Measurements from ENCODE around the gene ITGB1. TPM values are rescaled to one million over a fixed set of nuclear protein-coding genes. Genes with fewer than 3 reads are reported as not detected.

Gene ITGB1
- total RNA-seq, 1 experiment from 2014 or later, result 223 TPM

DNA sequence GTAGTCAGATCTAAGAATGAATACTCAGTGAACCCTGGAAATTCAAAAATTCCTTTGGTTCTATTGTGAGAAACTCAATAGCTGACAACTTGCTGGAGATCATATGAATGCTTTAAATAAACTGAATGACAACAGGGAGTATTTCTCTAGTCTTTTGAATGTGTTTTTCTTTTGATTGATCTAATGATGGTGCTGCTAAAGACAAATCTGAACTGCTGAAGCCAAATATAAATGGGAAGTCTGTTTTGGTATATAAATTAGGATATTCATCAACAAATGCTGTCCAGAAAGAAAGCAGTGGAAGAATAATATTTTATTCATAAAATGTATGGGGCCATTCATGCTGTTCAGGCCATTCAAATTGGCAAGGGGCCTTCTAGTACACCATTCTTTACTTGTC, 79.4 kb downstream of the ITGB1 start:
- no peak overlapping the region for H3K9ac ChIP-seq (ENCODE audit: extremely low read depth, insufficient read length, low read length)
- H3K79me2 ChIP-seq (ENCODE audit: insufficient read depth, low read length), result no peaks in the 10 kb centered on the region
- H3K4me1 ChIP-seq (ENCODE audit: insufficient read depth, low read length), result 0 out of 2 replicates have a peak, but pooled peaks cover 2% of the 10 kb centered on the region
- no peak overlapping the region for H3K18ac ChIP-seq (ENCODE audit: insufficient read length, low read depth, low read length)
- no peak overlapping the region for H2AK5ac ChIP-seq (ENCODE audit: insufficient read length, low read length)
- no peak overlapping the region for H3K56ac ChIP-seq (ENCODE audit: insufficient read length, low read depth, low read length)
- Mint-ChIP-seq H3K9me3 (no peaks in the 10 kb centered on the region), H3K27ac (no peak overlapping the region; a peak in 1 of 7 replicates), H3K36me3 (ENCODE audit: insufficient read depth in 1 of 3, low read depth in 3 of 3) (no peaks in the 10 kb centered on the region), H3K27me3 (ENCODE audit: low read depth) (peaks cover 18% of the 10 kb centered on the region), H3K4me1 (peaks cover 7 to 9% of the 10 kb centered on the region in 2 experiments), H3K4me3 (no peak overlapping the region)
- H3K23me2 ChIP-seq (ENCODE audit: insufficient read length, low read depth, low read length, poor library complexity, severe bottlenecking), result no peaks in the 10 kb centered on the region
- no peaks in the 10 kb centered on the region for H3K27me3 ChIP-seq (ENCODE audit: insufficient read depth, low read length)
- DNase-seq, result no peak
- no peak overlapping the region for H2BK12ac ChIP-seq (ENCODE audit: insufficient read length, low read depth, low read length)
- no peaks in the 10 kb centered on the region for H3K9me3 ChIP-seq (ENCODE audit: control insufficient read depth, low read depth, low read length)
- H3K79me1 ChIP-seq (ENCODE audit: insufficient read depth, low read depth, low read length, poor library complexity, severe bottlenecking), result no peaks in the 10 kb centered on the region
- H3T11ph ChIP-seq (ENCODE audit: low read length), result no peak overlapping the region
- H2BK15ac ChIP-seq (ENCODE audit: low read depth, low read length), result no peak overlapping the region
- no peak overlapping the region for H3K27ac ChIP-seq (ENCODE audit: insufficient read length, low read depth, low read length)
- no peak overlapping the region for H3K4me2 ChIP-seq (ENCODE audit: insufficient read depth, insufficient read length, low read length)
- TF ChIP-seq, protein P1, sequence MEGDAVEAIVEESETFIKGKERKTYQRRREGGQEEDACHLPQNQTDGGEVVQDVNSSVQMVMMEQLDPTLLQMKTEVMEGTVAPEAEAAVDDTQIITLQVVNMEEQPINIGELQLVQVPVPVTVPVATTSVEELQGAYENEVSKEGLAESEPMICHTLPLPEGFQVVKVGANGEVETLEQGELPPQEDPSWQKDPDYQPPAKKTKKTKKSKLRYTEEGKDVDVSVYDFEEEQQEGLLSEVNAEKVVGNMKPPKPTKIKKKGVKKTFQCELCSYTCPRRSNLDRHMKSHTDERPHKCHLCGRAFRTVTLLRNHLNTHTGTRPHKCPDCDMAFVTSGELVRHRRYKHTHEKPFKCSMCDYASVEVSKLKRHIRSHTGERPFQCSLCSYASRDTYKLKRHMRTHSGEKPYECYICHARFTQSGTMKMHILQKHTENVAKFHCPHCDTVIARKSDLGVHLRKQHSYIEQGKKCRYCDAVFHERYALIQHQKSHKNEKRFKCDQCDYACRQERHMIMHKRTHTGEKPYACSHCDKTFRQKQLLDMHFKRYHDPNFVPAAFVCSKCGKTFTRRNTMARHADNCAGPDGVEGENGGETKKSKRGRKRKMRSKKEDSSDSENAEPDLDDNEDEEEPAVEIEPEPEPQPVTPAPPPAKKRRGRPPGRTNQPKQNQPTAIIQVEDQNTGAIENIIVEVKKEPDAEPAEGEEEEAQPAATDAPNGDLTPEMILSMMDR (conservative IDR thresholded peaks at IDR 0.05), result no peak
- H2BK120ac ChIP-seq (ENCODE audit: low read depth, low read length, poor library complexity, severe bottlenecking), result no peak overlapping the region
- no peak overlapping the region for H3K4ac ChIP-seq (ENCODE audit: low read depth, low read length)
- no peak overlapping the region for H3K14ac ChIP-seq (ENCODE audit: insufficient read depth, low read length)
- no peak overlapping the region for H4K5ac ChIP-seq (ENCODE audit: insufficient read length, low read depth, low read length)
- H2BK20ac ChIP-seq (ENCODE audit: low read depth, low read length, poor library complexity, severe bottlenecking), result no peak overlapping the region
- H2AFZ ChIP-seq (ENCODE audit: low read length), result no peak overlapping the region
- H4K91ac ChIP-seq (ENCODE audit: insufficient read length, low read depth, low read length), result no peak overlapping the region
- no peak overlapping the region for H2BK5ac ChIP-seq (ENCODE audit: insufficient read length, low read length)
- H4K8ac ChIP-seq (replicated peaks; ENCODE audit: insufficient read length, low read depth, low read length), result no peak overlapping the region
- H4K20me1 ChIP-seq (ENCODE audit: control insufficient read depth, insufficient read depth, insufficient read length), result no peaks in the 10 kb centered on the region
- no peak overlapping the region for H3K23ac ChIP-seq (ENCODE audit: insufficient read length, low read depth, low read length)

Data from H9 (cell line).